Fibroblast of the aortic adventitia (primary cell): Measurements from ENCODE around the gene AIG1. TPM values are rescaled to one million over a fixed set of nuclear protein-coding genes. Genes with fewer than 3 reads are reported as not detected.

ENCODE experiments used
- DNase-seq: peaks from one replicate; pipeline ENCODE4 v3.0.0-alpha.2; 2010; ENCODE audit warnings: low read depth
- H3K4me3 ChIP-seq: 2 replicates; pipeline ENCODE4 v1.5.1; 2011; ENCODE audit warnings: low read depth, mild to moderate bottlenecking, control low read depth, low read length, moderate library complexity
- CTCF ChIP-seq: IDR thresholded peaks from 2 replicates; pipeline ENCODE4 v1.5.1; 2011; ENCODE audit warnings: mild to moderate bottlenecking, low read length, control low read depth, inconsistent platforms; ENCODE audit not compliant: insufficient read depth
- total RNA-seq: library from RNA; depleted of rRNA; stranded (reverse); fragments of >200 nt; gene quantifications from 2 replicates; pipeline ENCODE4 v1.2.3, GENCODE V29; 2012; ENCODE audit warnings: low replicate concordance

The AIG1 gene
- total RNA-seq, 1 donor: 28.0 TPM

GRCh38 chr6:143215363-143215762 lies 154.7 kb downstream of the AIG1 start:
- H3K4me3 ChIP-seq: no peak overlapping the region
- no peak for DNase-seq
- TF ChIP-seq CTCF: no peak

GRCh38 chr6:143215771-143216170 lies 155.1 kb downstream of the AIG1 start:
- DNase-seq: no peak
- no peak overlapping the region for H3K4me3 ChIP-seq
- no peak for TF ChIP-seq CTCF

GRCh38 chr6:143218233-143218632 lies 157.5 kb downstream of the AIG1 start:
- no peak for TF ChIP-seq CTCF

GRCh38 chr6:143221698-143222097 lies 161.0 kb downstream of the AIG1 start:
- peak; percentile 20 for DNase-seq
- TF ChIP-seq CTCF: no peak
- H3K4me3 ChIP-seq: no peak overlapping the region

More at GRCh38 chr6:143218233-143218632, 157.5 kb downstream of the AIG1 start:
- no peak for DNase-seq
- H3K4me3 ChIP-seq: no peak overlapping the region

GRCh38 chr6:143222310-143222709 lies 161.6 kb downstream of the AIG1 start:
- H3K4me3 ChIP-seq: no peak overlapping the region
- TF ChIP-seq CTCF: no peak
- no peak for DNase-seq

GRCh38 chr6:143222801-143223231 lies 162.1 kb downstream of the AIG1 start:
- no peak for TF ChIP-seq CTCF
- DNase-seq: no peak
- H3K4me3 ChIP-seq: no peak overlapping the region

- DNase-seq: no peak
Measured at GRCh38 chr6:143223895-143224294, 163.2 kb downstream of the AIG1 start.

More at GRCh38 chr6:143223895-143224294, 163.2 kb downstream of the AIG1 start:
- no peak overlapping the region for H3K4me3 ChIP-seq
- TF ChIP-seq CTCF: no peak
